GM12891 (cell line): ENCODE data around the gene LCOR.

Experiments used
- POLR2A ChIP-seq: IDR thresholded peaks from 2 replicates; pipeline ENCODE4 v1.6.1; 2011; ENCODE audit warnings: low read depth, low read length, control low read depth
- POLR2AphosphoS5 ChIP-seq: IDR thresholded peaks from 2 replicates; pipeline ENCODE4 v1.6.1; 2011; ENCODE audit warnings: low read depth, low read length, control low read depth

DNA sequence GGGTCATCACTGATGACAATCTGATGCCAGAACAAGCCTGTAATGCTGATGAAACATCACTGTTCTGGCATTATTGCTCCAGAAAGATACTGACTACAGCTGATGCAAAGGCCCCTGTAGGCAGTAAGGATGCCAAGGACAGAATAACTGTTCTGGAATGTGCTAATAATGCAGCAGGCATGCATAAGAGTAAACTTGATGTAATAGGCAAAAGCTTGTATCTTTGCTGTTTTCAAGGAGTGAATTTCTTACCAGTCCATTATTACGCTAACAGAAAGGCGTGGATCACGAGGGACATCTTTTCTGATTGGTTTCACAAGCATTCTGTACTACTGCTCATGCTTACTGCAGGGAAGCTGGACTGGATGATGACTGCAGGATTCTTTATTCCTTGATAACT, 18.7 kb downstream of the LCOR start:
- TF ChIP-seq POLR2AphosphoS5 (no peak), POLR2A (no peak)
